Measurements from ENCODE around the gene BEAN1. TPM values are rescaled to one million over a fixed set of nuclear protein-coding genes. Genes with fewer than 3 reads are reported as not detected.

BEAN1 gene
- total and polyA plus RNA-seq, 8 donors: 0.40 to 3.7 (median 0.55) TPM; not detected in 5

- Histone ChIP-seq H3K4me1 (peaks cover 0 to 21% (median 7%) of the 10 kb centered on the region in 4 donors), H3K27ac (no peak overlapping the region), H3K36me3 (no peaks in the 10 kb centered on the region), H3K4me3 (no peak overlapping the region), H3K27me3 (peaks cover 0 to 40% (median 11%) of the 10 kb centered on the region in 3 donors), H3K9me3 (no peaks in the 10 kb centered on the region)
- no peak for TF ChIP-seq POLR2A (IDR thresholded peaks at IDR 0.05)
- no peak for TF ChIP-seq EP300 (IDR thresholded peaks at IDR 0.05)
- TF ChIP-seq CTCF (IDR thresholded peaks at IDR 0.05): no peak
- TF ChIP-seq POLR2AphosphoS5 (IDR thresholded peaks at IDR 0.05): no peak
- 63 to 80% (median 69%) methylated on average over 2 of the region's 2 CpGs for WGBS, 5 donors
- DNase-seq: no peak
- intact Hi-C loops (cut with DNase I; ENCODE audit: low total_unique reads): no loop called here
Measured at GRCh38 chr16:66475232-66475631, 48.1 kb downstream of the BEAN1 start.

- WGBS, 5 donors: 54 to 68% (median 65%) methylated on average over 5 to 8 of the region's 8 CpGs
- Histone ChIP-seq H3K27me3 (peaks cover 0 to 40% (median 11%) of the 10 kb centered on the region in 3 donors), H3K4me1 (peaks cover 0 to 21% (median 7%) of the 10 kb centered on the region in 4 donors), H3K36me3 (no peaks in the 10 kb centered on the region), H3K9me3 (no peaks in the 10 kb centered on the region), H3K27ac (no peak overlapping the region), H3K4me3 (no peak overlapping the region)
- TF ChIP-seq POLR2AphosphoS5 (IDR thresholded peaks at IDR 0.05): no peak
- TF ChIP-seq POLR2A (IDR thresholded peaks at IDR 0.05): no peak
- no peak for TF ChIP-seq CTCF (IDR thresholded peaks at IDR 0.05)
- no peak for TF ChIP-seq EP300 (IDR thresholded peaks at IDR 0.05)
- intact Hi-C loops (cut with DNase I; ENCODE audit: low total_unique reads): no loop called here
- no peak for DNase-seq
Measured at GRCh38 chr16:66476328-66477027, 49.4 kb downstream of the BEAN1 start.

GRCh38 chr16:66477028-66477515, 50.0 kb downstream of the BEAN1 start:
- intact Hi-C loops (cut with DNase I; ENCODE audit: low total_unique reads): no loop called here
- TF ChIP-seq POLR2AphosphoS5 (IDR thresholded peaks at IDR 0.05) (no peak), CTCF (IDR thresholded peaks at IDR 0.05) (no peak), POLR2A (IDR thresholded peaks at IDR 0.05) (no peak), EP300 (IDR thresholded peaks at IDR 0.05) (no peak)
- Histone ChIP-seq H3K9me3 (no peaks in the 10 kb centered on the region), H3K27me3 (peaks cover 0 to 40% (median 11%) of the 10 kb centered on the region in 3 donors), H3K4me1 (peaks cover 0 to 21% (median 7%) of the 10 kb centered on the region in 4 donors), H3K36me3 (no peaks in the 10 kb centered on the region), H3K27ac (no peak overlapping the region), H3K4me3 (no peak overlapping the region)
- 32 to 58% (median 50%) methylated on average over 1 to 2 of the region's 2 CpGs for WGBS, 5 donors
- no peak for DNase-seq

- Histone ChIP-seq H3K27ac (no peak overlapping the region), H3K4me1 (peaks cover 0 to 27% (median 11%) of the 10 kb centered on the region in 4 donors), H3K9me3 (no peaks in the 10 kb centered on the region), H3K27me3 (peaks cover 0 to 38% (median 11%) of the 10 kb centered on the region in 3 donors), H3K4me3 (no peak overlapping the region), H3K36me3 (no peaks in the 10 kb centered on the region)
- TF ChIP-seq POLR2A (IDR thresholded peaks at IDR 0.05) (no peak), CTCF (IDR thresholded peaks at IDR 0.05) (peak in 5 of 7 experiments; percentile 50 to 77 (median 58))
- intact Hi-C loops (cut with DNase I; ENCODE audit: low total_unique reads): no loop called here
- 23 to 36% (median 30%) methylated on average over 10 of the region's 10 CpGs for WGBS, 5 donors
- peak; percentile 80 to 81 for DNase-seq
Measured at GRCh38 chr16:66478733-66479511, 51.8 kb downstream of the BEAN1 start.
